Measurements from ENCODE around the gene PPFIA2.
"Not testable (repeated sequence)": the region's sequence is repeated elsewhere in the genome, so short reads cannot be mapped to it uniquely, and the experiment has no call there.

The PPFIA2 gene

DNA sequence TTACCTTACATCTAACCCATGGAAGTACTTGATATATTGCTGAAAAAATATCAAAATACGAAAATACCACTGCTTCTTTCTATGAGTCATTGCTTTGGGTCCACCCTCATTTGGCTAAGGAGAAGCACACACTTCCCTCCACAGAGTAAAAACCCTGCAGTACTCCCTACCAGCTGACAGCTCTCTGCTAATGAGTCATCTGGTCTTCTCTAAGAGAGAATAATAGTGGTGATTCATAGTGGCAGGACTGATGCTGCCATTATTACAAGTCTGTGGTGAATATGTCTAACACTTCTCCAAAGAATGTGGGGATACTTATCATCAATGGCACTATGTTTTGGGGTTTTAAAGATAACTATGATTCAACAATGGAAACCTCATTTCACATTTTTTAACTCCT is 90.7 kb downstream of the PPFIA2 start:
- DNase-seq (ENCODE audit: low read depth), result no peak

DNA sequence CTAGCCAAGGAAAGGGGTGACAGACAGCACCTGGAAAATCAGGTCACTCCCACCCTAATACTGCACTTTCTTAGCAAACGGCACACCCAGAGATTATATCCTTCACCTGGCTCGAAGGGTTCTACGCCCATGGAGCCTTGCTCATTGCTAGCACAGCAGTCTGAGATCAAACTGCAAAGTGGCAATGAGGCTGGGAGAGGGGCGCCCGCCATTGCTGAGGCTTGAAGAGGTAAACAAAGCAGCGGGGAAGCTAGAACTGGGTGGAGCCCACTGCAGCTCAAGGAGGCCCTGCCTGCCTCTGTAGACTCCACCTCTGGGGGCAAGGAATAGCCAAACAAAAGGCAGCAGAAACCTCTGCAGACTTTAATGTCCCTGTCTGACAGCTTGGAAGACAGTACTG is 99.8 kb downstream of the PPFIA2 start:
- DNase-seq (ENCODE audit: low read depth), result not testable (repeated sequence)

DNA sequence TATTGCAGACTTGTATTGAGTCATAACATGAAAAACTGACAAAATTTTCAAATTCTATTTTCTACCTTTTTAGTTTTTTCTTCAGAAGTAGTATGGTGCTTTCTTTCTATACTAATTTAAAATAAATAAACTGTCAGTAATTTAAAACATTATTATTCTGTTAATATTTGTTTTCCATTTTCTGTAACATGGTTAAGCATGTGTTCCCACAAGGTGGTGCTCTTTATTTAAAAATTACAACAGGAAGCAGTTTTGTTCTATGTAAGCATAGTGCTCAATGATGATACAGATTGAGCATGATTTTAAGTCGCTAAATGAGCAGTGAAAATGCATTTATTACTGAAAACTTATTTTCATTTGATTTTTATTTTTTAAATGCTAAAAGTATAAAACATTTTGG is 114.6 kb downstream of the PPFIA2 start:
- DNase-seq (ENCODE audit: low read depth), result no peak

DNA sequence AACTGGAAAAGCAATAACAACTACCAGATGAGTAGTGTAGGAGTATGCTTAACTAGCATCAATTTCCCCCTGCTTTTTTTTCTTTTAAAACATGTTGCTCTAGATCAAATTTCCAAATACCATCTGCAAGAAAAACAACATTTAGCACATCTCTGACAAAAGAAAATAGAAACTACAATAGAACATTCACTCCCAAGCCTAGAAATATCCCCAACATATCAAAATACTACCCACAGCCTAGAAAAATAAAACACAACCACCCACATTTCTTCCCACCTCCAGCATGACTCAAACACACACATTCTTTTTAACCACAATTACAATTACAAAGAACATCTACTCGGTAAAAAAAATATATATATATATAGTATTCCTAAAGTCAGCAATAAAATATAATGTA is 120.0 kb downstream of the PPFIA2 start:
- no peak for DNase-seq (ENCODE audit: low read depth)

DNA sequence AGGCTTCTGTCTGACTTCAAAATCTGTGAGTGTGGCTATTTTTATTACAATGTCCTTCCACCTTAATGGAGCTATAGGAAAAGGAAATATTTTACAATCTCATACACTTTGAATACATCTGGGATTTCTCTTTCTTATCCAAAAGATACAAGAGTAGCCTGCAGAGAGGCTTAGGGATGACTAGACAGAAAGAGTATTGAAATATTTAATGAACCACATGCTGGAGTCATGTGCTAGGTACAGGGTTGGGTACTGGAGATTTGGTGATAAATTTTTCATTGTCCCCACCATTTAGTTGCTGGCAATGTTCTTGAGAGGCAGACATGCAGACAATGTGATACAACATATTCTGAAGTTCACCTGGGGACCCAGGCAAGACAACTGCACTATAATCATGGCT is 126.0 kb downstream of the PPFIA2 start:
- DNase-seq (ENCODE audit: low read depth), result no peak

DNA sequence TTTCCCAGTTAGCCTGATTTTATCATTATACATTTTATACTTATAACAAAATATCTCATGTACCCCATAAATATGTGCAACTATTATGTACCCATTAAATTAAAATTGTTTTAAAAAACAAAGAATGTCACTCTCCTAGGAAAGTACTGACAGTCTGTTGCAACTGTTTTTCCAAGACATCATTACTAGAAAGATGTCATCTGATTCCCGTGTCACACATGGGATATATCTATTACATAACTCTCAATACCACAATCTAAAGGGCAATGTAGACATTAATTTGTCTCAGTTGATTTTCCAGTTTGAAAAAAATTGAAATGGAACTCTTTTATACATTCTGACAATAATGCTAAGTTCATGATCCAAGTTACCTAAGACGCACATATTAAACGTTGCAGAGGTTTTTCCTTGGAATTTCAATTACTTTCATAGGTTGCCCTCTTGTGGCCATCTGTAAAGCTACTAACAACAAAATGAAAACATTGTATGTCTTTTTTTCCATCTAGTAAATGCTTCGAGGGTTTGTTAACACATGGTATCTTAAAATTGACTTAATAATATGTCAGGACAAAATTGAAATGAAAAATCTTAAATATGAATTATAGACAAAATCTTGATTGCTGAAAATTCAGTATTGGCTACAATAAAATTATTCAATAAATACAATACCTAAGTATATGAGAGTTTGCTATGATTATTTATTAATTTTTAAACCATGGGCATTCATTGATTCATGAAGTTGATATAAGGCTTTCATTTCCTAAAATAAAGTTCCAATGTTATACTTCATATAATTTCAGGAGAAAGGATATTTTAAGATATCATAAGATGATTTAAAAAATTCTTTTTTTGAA is 131.6 kb downstream of the PPFIA2 start:
- DNase-seq (ENCODE audit: low read depth), result no peak

DNA sequence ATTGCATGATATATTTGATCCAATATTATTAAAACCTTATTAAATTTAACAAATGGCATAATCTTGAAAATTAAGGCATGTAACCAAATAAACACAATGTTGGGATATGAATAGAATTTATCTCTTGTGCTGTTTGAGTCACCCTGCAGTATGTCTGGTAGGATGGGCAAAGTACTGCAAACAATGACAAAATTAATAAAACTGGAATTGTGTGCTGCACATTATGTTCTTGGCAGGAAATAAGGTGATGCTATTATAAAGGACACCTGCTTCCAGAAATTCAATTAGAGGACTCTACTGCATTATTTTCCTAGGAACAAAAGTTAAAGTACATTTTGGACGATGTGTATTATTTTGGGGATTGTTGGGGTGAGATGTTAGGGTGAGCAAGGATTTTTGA is 132.7 kb downstream of the PPFIA2 start:
- no peak for DNase-seq (ENCODE audit: low read depth)

DNA sequence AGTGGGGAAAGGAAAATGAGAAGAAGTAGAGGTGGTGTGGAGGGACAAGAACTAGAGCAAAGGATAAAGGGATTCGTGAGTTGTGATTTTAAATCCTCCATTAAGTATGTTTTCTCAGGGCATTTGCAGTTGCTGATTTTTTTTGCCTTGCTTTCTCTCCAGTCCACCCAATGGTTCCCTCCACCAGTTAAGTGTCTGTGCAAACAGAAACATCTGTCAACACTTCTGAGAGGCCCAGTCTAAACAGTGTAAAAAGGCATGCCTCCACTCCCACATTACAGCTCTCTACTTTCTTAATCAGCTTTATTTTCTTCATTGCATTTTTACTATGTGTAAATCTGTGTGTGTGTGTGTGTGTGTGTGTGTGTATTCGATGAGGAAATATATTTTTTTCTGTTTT is 141.2 kb downstream of the PPFIA2 start:
- DNase-seq (ENCODE audit: low read depth), result no peak

DNA sequence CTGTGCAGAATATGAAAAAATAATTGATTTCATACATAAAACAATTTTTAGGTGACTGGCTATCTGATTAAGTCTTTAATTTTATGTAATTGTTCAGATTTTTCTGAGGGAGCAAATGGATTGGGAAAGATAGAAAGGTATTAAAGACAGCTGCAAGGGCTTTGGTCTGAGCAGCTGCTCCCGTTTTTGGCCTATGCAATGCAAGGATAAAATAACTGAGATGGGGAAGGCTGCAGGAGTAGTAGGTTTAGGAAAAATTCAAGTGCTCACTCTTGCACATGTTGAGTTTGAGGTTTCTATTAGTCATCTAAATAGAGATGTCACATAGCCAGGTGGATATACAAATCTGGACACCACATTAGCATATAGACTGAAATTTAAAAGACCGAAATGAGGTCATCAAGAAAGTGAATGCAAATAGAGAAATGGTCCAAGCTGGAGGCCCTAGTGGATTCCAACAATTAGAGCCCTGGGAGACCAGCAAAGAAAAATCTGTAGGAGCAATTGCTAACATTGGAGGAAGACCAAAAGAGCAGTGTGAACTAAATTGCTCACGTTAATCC is 144.0 kb downstream of the PPFIA2 start:
- no peak for DNase-seq (ENCODE audit: low read depth)

DNA sequence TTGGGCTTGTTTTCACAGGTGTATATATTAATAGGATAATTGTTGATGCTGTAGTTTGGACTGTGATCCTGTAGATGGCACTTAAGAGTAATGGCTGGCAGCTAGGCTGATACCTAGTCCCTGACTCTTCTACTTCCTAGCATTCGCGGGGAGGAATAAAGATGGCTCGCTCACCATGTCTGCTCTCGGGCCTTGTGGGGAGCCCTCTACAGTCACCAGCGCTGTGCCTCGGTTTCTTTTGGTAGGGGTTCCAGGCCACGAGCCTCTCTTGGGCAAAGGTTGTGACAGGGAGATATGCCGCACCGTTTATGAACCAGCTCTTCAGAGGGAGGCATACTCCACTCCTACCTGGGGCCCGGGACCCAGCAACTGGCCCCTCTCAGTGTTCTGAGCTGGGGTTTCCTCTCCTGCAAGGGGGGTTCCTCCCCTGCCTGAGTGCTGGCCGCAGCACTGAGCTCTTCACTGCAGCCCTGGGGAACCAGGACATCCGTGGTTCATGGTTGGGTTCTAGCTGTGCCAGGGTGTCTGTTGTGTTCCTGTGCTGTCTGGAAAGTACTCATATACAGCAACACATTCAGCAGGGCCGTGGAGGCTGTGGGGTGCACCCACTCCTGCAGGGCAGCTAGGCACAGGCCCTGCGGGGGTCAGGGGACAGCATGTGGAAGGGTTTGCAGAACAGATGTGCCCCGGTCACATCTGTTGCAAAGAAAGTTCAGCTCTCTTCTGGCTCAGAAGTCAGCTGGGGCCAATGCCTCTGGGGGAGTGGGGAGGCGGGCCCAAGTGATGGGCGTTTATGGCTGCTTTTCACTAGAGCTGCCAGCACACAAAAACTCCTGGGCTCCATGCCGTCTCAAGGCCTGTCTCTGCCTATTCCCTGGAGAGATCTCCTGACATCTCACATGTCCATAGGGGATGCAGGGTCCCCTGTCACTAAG is 147.9 kb downstream of the PPFIA2 start:
- no peak for DNase-seq (ENCODE audit: low read depth)

DNA sequence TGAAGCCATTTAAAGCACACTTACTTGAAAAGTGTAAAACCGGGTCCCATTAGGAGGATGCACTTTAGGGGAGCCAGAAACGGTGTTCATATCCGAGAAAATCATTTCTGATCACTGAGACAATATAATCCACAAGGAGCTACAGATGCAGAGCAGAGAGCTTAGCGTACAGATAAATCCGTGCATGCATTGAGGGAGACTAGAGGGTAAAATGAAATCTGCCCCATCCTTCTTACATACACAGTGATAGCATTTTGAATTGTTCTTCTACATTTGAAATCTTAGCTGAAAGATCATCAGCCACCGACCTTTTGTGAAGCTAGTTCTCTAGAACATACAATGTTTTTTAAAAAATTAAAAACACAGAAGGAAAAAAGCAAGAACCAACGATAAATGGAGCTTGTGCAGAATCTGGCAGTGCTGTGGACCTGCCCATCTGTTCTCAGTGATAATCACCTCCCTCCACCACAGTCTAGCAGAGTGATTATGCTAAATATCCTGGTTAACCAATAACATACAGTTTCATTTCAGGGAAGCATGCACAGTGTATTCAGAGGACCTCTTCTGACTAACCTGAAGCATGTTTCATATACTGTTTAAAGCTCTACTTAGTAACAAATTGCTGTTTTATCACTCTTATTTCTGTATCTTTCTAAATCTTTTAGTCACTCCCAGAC is 161.1 kb downstream of the PPFIA2 start:
- no peak for DNase-seq (ENCODE audit: low read depth)

DNA sequence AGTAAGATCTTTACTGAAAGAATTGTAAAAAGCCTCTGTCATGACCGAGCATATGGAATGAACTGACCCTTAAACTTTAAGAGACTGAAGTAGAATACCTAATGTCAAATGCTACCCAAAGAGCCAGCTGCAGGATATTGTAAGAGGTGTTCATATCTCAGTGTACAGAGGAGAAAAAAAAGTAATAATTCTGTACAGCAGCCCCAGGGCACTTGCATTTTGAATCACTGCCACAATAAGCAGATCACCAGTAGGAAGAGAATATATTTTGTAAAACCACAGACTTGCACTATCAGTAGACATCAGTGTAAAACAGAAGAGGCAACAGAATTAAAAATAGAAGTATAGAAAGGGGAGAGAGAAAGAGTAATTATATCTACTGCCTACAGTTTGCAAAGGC is 162.6 kb downstream of the PPFIA2 start:
- DNase-seq (ENCODE audit: low read depth), result no peak

DNA sequence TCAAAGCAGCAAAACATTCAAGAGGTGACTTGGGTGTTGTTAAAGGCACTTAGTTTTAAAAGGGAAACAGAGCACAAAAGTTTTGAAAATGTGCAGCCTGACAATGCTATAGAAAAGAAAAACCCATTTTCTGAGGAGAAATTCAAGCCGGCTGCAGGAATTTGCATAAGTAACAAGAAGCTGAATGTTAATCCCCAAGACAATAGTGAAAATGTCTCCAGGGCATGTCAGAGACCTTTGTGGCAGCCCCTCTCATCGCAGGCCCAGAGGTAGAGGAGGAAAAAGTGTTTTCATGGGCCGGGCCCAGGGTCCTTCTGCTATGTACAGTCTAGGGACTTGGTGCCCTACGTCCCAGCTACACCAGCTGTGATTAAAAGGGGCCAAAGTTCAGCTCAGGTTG is 167.9 kb downstream of the PPFIA2 start:
- no peak for DNase-seq (ENCODE audit: low read depth)

DNA sequence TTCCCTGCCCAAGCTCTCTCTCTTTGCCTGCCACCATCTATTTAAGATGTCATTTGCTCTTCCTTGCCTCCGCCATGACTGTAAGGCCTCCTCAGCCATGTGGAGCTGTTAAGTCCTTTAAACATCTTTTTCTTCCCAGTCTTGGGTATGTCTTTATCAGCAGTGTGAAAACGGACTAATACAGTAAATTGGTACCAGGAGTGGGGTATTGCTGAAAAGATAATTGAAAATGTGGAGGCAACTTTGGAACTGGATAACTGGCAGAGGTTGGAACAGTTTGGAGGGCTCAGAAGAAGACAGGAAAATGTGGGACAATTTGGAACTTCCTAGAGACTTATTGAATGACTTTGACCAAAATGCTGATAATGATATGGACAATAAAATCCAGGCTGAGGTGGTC is 168.4 kb downstream of the PPFIA2 start:
- DNase-seq (ENCODE audit: low read depth), result not testable (repeated sequence)

DNA sequence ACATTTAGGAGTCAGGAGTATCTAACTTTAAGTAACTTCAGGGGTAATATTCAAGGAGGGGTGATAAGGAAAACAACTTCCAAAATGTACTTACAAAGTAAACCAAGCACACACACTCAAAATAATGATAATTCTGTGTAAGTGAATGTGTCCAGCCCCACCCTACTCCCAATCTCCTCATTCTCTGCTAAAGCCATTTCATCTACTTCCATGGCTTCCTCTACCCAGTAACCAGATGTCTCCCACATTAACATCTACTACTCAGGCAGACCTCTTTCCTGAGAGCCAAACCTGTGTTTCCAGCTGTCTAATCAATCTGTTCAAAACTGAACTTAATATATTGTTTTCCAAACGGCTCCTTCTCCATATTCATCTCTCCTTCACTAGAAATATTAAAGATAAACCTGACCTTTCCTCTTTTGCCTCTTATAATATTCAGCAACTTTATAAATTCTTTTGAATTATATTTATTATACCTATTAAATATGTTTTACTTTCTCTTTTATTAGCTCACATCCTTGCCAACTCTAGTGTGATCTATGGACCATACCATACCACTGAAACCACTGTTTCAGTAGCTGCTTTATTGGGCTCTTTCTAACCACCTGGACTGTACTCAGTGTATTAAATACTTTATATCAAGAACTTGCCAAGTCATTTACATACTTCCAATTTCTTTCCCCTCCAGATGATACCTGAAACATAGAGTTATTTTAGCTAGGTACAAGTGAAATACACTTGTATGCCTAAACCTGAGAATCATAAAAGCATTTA is 170.7 kb downstream of the PPFIA2 start:
- DNase-seq (ENCODE audit: low read depth), result no peak

DNA sequence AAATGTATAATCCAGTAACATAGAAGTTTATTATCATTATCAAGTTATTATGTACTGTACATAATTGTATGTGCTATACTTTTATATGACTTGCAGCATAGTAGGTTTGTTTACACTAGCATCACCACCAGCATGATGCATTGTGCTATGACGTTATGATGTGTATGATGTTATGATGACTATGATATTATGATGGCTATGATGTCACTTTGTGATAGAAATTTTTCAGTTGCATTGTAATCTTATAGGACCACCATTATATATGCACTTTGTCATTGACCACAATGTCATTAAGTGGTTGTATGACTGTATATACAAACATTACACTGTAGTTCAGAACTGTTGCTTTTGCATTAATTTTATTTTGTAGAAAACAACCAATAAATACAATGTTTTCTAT is 173.4 kb downstream of the PPFIA2 start:
- DNase-seq (ENCODE audit: low read depth), result no peak

DNA sequence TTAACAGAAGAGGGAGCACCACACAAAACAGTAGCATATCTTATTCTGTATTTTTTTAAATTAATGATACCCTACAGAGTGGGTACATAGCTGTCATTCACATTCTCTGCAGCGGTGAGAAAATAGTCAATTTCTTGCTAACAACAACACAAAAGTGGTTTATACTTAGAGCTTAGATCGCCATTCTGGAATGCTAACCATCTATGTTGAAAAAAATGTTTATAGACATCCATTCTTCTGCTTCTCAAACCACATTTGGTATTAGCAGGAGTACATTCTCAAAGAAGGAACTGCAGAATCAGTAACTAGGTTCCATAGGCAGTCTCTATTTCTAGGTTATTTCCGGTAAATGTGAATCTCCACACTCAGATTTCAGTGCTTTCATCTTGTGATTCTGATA is 185.9 kb downstream of the PPFIA2 start:
- DNase-seq (ENCODE audit: low read depth), result no peak

DNA sequence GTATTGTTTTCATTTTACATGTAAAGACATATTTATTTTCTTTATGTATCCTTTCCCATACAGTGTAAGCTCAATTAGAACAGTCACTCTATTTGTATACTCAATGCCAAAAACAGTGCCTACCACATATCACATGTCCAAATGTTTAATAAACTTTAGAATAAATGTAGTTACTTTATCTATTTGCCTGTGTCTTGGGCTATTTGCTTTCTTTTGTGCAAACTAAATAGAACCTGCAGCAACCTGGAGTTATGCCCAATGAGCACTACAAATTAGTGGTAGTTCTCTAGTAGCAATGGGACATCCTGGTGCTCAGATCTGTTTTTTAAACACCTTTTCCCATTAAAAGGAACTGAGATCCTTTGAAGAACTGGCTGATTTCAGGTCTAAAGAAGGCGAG is 186.7 kb downstream of the PPFIA2 start:
- no peak for DNase-seq (ENCODE audit: low read depth)

DNA sequence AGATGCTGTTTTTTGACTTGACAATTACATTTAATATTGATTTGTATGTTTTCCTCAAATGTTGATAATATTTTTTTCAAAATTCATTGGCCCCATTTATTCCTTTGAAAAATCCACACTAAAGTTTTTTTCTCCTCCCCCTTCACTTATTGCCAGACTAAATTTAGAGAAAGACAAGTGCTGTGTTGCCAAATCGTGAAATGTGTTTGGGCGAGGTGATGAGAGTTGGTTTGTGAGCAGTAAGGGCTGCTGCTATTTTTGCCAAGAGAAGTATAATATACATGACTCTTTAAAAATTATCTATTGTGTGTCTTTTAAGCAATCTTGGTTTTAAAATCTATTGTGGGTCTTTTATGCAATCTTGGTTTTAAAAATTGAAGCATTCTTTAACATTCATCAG is 188.9 kb downstream of the PPFIA2 start:
- DNase-seq (ENCODE audit: low read depth), result no peak

DNA sequence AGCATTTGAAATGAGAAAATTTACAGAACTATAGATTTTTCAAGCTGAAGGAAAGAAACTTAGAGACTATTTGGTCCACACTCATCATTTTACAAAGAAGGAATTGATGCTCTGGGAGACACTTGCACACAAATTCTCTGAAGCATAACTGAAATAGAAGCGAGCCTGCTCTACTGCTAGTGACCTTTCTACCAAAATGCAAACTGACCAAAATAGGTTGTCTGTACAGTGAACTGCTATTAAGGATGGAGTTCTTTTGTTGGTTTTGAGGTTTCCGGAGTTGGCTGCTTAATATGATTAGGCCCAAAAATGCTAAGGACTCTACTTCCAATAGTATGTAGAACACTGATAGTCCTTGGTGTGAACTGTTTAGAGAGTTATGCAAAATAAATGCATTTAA is 194.9 kb downstream of the PPFIA2 start:
- DNase-seq (ENCODE audit: low read depth), result no peak

DNA sequence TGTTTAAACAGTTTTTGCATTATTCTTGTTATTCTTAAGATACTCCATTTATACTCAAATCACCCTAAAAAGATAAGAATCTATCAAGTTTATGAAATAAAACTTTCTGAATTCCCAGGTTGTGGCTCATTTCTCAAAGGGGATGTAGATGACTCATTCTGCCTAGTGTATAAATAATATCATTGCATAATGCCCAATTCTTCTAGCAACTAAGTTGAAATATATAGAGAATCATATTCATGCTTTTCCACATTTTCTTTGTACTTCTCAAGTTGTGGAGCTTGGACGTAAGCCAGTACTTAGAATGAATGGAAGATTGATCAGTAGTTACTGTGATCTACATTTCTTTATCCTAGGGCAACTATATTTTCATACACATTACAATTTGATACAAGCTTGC is 201.1 kb downstream of the PPFIA2 start:
- DNase-seq (ENCODE audit: low read depth), result no peak

DNA sequence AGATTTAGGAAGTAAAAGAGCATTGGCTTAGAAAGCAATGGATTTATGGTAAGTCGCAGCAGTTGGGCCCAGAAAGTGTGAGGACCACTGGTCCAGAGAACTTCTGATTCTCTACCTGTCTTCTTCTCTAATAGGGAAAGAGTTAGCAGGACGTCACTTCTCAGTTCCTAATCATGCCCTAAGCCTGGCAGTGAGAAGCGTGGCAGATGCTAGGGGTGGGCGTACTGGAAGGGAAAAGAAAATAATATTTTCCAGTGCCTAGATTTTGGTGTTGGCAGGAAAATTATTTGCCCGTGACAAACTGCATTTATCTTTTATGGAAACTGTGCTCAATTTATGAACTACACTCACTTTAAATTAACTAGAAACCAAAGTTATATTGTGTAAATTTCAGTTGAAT is 212.3 kb downstream of the PPFIA2 start:
- DNase-seq (ENCODE audit: low read depth), result no peak
